Activated T-cell treated with anti-CD3 and anti-CD28 coated beads for 4 hours (primary cell): ENCODE measurements around the gene UBR4.
"Not testable (repeated sequence)": the region's sequence is repeated elsewhere in the genome, so short reads cannot be mapped to it uniquely, and the experiment has no call there.

Experiments used
- DNase-seq: peaks from one replicate; pipeline ENCODE4 v3.0.0-alpha.2; 2020

Gene UBR4

GRCh38 chr1:19219451-19219850 lies 9.4 kb upstream of the UBR4 start:
- no peak for DNase-seq

GRCh38 chr1:19216585-19216984 lies 6.5 kb upstream of the UBR4 start:
- not testable (repeated sequence) for DNase-seq

- no peak for DNase-seq
These were observed 3.5 kb upstream of the UBR4 start for GRCh38 chr1:19213580-19213979.

- DNase-seq, result no peak
These were observed 2.1 kb upstream of the UBR4 start for GRCh38 chr1:19212167-19212566.

GRCh38 chr1:19210772-19211549 lies 895 bp upstream of the UBR4 start:
- DNase-seq, result no peak

GRCh38 chr1:19209439-19209989 lies 552 bp downstream of the UBR4 start:
- peak; percentile 23 for DNase-seq

- no peak for DNase-seq
These were observed 1.2 kb downstream of the UBR4 start for GRCh38 chr1:19208710-19209438.

- DNase-seq, result no peak
These were observed 3.1 kb downstream of the UBR4 start for GRCh38 chr1:19206947-19207346.

- DNase-seq, result no peak
These were observed 4.2 kb downstream of the UBR4 start for GRCh38 chr1:19205845-19206244.

- DNase-seq, result no peak
These were observed 4.7 kb downstream of the UBR4 start for GRCh38 chr1:19205403-19205802.

GRCh38 chr1:19204446-19205266 lies 5.4 kb downstream of the UBR4 start:
- no peak for DNase-seq

GRCh38 chr1:19203440-19203839 lies 6.6 kb downstream of the UBR4 start:
- no peak for DNase-seq

GRCh38 chr1:19202396-19202795 lies 7.7 kb downstream of the UBR4 start:
- no peak for DNase-seq

- DNase-seq, result no peak
These were observed 10.0 kb downstream of the UBR4 start for GRCh38 chr1:19199969-19200604.

- no peak for DNase-seq
These were observed 10.6 kb downstream of the UBR4 start for GRCh38 chr1:19199329-19199968.

- DNase-seq, result no peak
These were observed 11.2 kb downstream of the UBR4 start for GRCh38 chr1:19198820-19199219.

- no peak for DNase-seq
These were observed 12.2 kb downstream of the UBR4 start for GRCh38 chr1:19197845-19198244.

- DNase-seq, result no peak
These were observed 13.7 kb downstream of the UBR4 start for GRCh38 chr1:19196331-19196730.

- DNase-seq, result no peak
These were observed 17.1 kb downstream of the UBR4 start for GRCh38 chr1:19193004-19193403.

GRCh38 chr1:19191811-19192210 lies 18.3 kb downstream of the UBR4 start:
- DNase-seq, result no peak

- no peak for DNase-seq
These were observed 19.6 kb downstream of the UBR4 start for GRCh38 chr1:19190468-19190867.

- DNase-seq, result no peak
These were observed 20.8 kb downstream of the UBR4 start for GRCh38 chr1:19189270-19189669.
